ENCODE measurements around the gene TFEB. TPM values are rescaled to one million over a fixed set of nuclear protein-coding genes. Genes with fewer than 3 reads are reported as not detected.

The TFEB gene
- total and polyA plus RNA-seq, 4 experiments from 2014 or later: 8.2 to 17.6 (median 13.9) TPM

- peak overlapping the region in 3 of 7 donors; percentile 44 to 81 (median 61) for H3K27ac Mint-ChIP-seq
- Histone ChIP-seq H3K4me3 (ENCODE audit: low read length in 2 of 2) (no peak overlapping the region), H3K4me1 (ENCODE audit: insufficient read depth, low read length) (no peaks in the 10 kb centered on the region), H3K27me3 (ENCODE audit: insufficient read depth, low read length) (no peaks in the 10 kb centered on the region), H3K27ac (ENCODE audit: low read depth, low read length) (no peak overlapping the region), H3K9me3 (ENCODE audit: control insufficient read depth in 1 of 2, low read length in 2 of 2) (no peaks in the 10 kb centered on the region), H3K36me3 (ENCODE audit: insufficient read depth, low read length) (no peaks in the 10 kb centered on the region)
- intact Hi-C loops (cut with micrococcal nuclease): no loop called here
- peaks cover 9 to 25% of the 10 kb centered on the region in 2 donors for H3K36me3 Mint-ChIP-seq
- CTCF ChIA-PET (ENCODE audit: partially characterized antibody): interaction anchor here (1.2 to 4.6 kb wide), 4 partner anchors 8 to 89 kb away, joined by 3 to 23 read pairs (median 4); no protein-coding TSS in a partner anchor
- POLR2A ChIA-PET (ENCODE audit: partially characterized antibody): no interaction called here
- H3K4me3 Mint-ChIP-seq: no peak overlapping the region
- no peak for DNase-seq
- peaks cover 0 to 4% (median under 1%) of the 10 kb centered on the region in 4 donors for H3K4me1 Mint-ChIP-seq
- H3K27me3 Mint-ChIP-seq: no peaks in the 10 kb centered on the region
- H3K9me3 Mint-ChIP-seq: no peaks in the 10 kb centered on the region
Measured at GRCh38 chr6:41692080-41692675, 43.2 kb downstream of the TFEB start.

GRCh38 chr6:41691426-41692079, 43.9 kb downstream of the TFEB start:
- ChIA-PET POLR2A (ENCODE audit: partially characterized antibody) (no interaction called here), CTCF (ENCODE audit: partially characterized antibody) (interaction anchor here (1.2 to 4.6 kb wide), 3 partner anchors 7 to 88 kb away, joined by 4 to 23 read pairs (median 4); no protein-coding TSS in a partner anchor)
- H3K36me3 ChIP-seq (ENCODE audit: insufficient read depth, low read length): no peaks in the 10 kb centered on the region
- DNase-seq: no peak
- no peaks in the 10 kb centered on the region for H3K9me3 Mint-ChIP-seq
- no peak overlapping the region for H3K27ac ChIP-seq (ENCODE audit: low read depth, low read length)
- no peaks in the 10 kb centered on the region for H3K4me1 ChIP-seq (ENCODE audit: insufficient read depth, low read length)
- no peak overlapping the region for H3K4me3 ChIP-seq (ENCODE audit: low read length in 2 of 2)
- no peaks in the 10 kb centered on the region for H3K27me3 Mint-ChIP-seq
- no peak overlapping the region for H3K4me3 Mint-ChIP-seq
- intact Hi-C loops (cut with micrococcal nuclease): no loop called here
- peak overlapping the region in 4 of 7 donors; percentile 13 to 44 (median 34) for H3K27ac Mint-ChIP-seq
- H3K4me1 Mint-ChIP-seq: peaks cover 0 to 4% (median under 1%) of the 10 kb centered on the region in 4 donors
- peaks cover 12 to 29% of the 10 kb centered on the region in 2 donors for H3K36me3 Mint-ChIP-seq
- H3K27me3 ChIP-seq (ENCODE audit: insufficient read depth, low read length): no peaks in the 10 kb centered on the region
- H3K9me3 ChIP-seq (ENCODE audit: control insufficient read depth in 1 of 2, low read length in 2 of 2): no peaks in the 10 kb centered on the region

- DNase-seq: no peak
- CTCF ChIA-PET (ENCODE audit: partially characterized antibody): interaction anchor here (1.3 to 2.0 kb wide), 2 partner anchors 9 to 11 kb away, joined by 3 to 4 read pairs; no protein-coding TSS in a partner anchor
Measured at GRCh38 chr6:41690541-41691330, 44.7 kb downstream of the TFEB start.

GRCh38 chr6:41689171-41690008, 46.0 kb downstream of the TFEB start:
- Mint-ChIP-seq H3K36me3 (peaks cover 12 to 32% of the 10 kb centered on the region in 2 donors), H3K4me1 (peaks cover 0 to 4% (median under 1%) of the 10 kb centered on the region in 4 donors), H3K27me3 (no peaks in the 10 kb centered on the region), H3K4me3 (no peak overlapping the region), H3K27ac (peak overlapping the region in 3 of 7 donors; percentile 5 to 60 (median 15)), H3K9me3 (no peaks in the 10 kb centered on the region)
- no peak overlapping the region for H3K4me3 ChIP-seq (ENCODE audit: low read length in 2 of 2)
- CTCF ChIA-PET (ENCODE audit: partially characterized antibody): interaction anchor here (0.6 to 1.3 kb wide), 3 partner anchors 10 to 430 kb away, joined by 3 to 4 read pairs (median 3); no protein-coding TSS in a partner anchor
- POLR2A ChIA-PET (ENCODE audit: partially characterized antibody): no interaction called here
- H3K36me3 ChIP-seq (ENCODE audit: insufficient read depth, low read length): no peaks in the 10 kb centered on the region
- H3K27ac ChIP-seq (ENCODE audit: low read depth, low read length): no peak overlapping the region
- DNase-seq: no peak
- no peaks in the 10 kb centered on the region for H3K9me3 ChIP-seq (ENCODE audit: control insufficient read depth in 1 of 2, low read length in 2 of 2)
- no peaks in the 10 kb centered on the region for H3K27me3 ChIP-seq (ENCODE audit: insufficient read depth, low read length)
- intact Hi-C loops (cut with micrococcal nuclease): no loop called here
- H3K4me1 ChIP-seq (ENCODE audit: insufficient read depth, low read length): no peaks in the 10 kb centered on the region

More at GRCh38 chr6:41690541-41691330, 44.7 kb downstream of the TFEB start:
- H3K9me3 Mint-ChIP-seq: no peaks in the 10 kb centered on the region
- peak overlapping the region in 1 of 7 donors; percentile 13 for H3K27ac Mint-ChIP-seq
- H3K36me3 Mint-ChIP-seq: peaks cover 12 to 29% of the 10 kb centered on the region in 2 donors
- no peaks in the 10 kb centered on the region for H3K36me3 ChIP-seq (ENCODE audit: insufficient read depth, low read length)
- no peaks in the 10 kb centered on the region for H3K9me3 ChIP-seq (ENCODE audit: control insufficient read depth in 1 of 2, low read length in 2 of 2)
- POLR2A ChIA-PET (ENCODE audit: partially characterized antibody): no interaction called here
- H3K4me1 ChIP-seq (ENCODE audit: insufficient read depth, low read length): no peaks in the 10 kb centered on the region
- H3K4me3 Mint-ChIP-seq: no peak overlapping the region
- peaks cover 0 to 4% (median under 1%) of the 10 kb centered on the region in 4 donors for H3K4me1 Mint-ChIP-seq
- intact Hi-C loops (cut with micrococcal nuclease): no loop called here
- no peaks in the 10 kb centered on the region for H3K27me3 ChIP-seq (ENCODE audit: insufficient read depth, low read length)
- H3K4me3 ChIP-seq (ENCODE audit: low read length in 2 of 2): no peak overlapping the region
- H3K27me3 Mint-ChIP-seq: no peaks in the 10 kb centered on the region
- no peak overlapping the region for H3K27ac ChIP-seq (ENCODE audit: low read depth, low read length)

GRCh38 chr6:41688256-41688965, 47.0 kb downstream of the TFEB start:
- Histone ChIP-seq H3K27me3 (ENCODE audit: insufficient read depth, low read length) (no peaks in the 10 kb centered on the region), H3K4me3 (ENCODE audit: low read length in 2 of 2) (no peak overlapping the region), H3K9me3 (ENCODE audit: control insufficient read depth in 1 of 2, low read length in 2 of 2) (no peaks in the 10 kb centered on the region), H3K4me1 (ENCODE audit: insufficient read depth, low read length) (no peaks in the 10 kb centered on the region), H3K27ac (ENCODE audit: low read depth, low read length) (no peak overlapping the region), H3K36me3 (ENCODE audit: insufficient read depth, low read length) (no peaks in the 10 kb centered on the region)
- peaks cover 3 to 9% (median 5%) of the 10 kb centered on the region in 4 donors for H3K4me1 Mint-ChIP-seq
- no peak overlapping the region for H3K4me3 Mint-ChIP-seq
- H3K9me3 Mint-ChIP-seq: no peaks in the 10 kb centered on the region
- H3K36me3 Mint-ChIP-seq: peaks cover 12 to 32% of the 10 kb centered on the region in 2 donors
- no peak for DNase-seq
- intact Hi-C loops (cut with micrococcal nuclease): no loop called here
- ChIA-PET POLR2A (ENCODE audit: partially characterized antibody) (interaction anchor here (0.8 kb wide), 1 partner anchor 45 kb away, joined by 3 read pairs; no protein-coding TSS in a partner anchor), CTCF (ENCODE audit: partially characterized antibody) (interaction anchor here (0.5 to 0.8 kb wide), 5 partner anchors 77 to 1656 kb away, joined by 3 to 4 read pairs (median 3); no protein-coding TSS in a partner anchor)
- H3K27me3 Mint-ChIP-seq: no peaks in the 10 kb centered on the region
- peak overlapping the region in 4 of 7 donors; percentile 62 to 86 (median 72) for H3K27ac Mint-ChIP-seq

- intact Hi-C loops (cut with micrococcal nuclease): no loop called here
- H3K27ac ChIP-seq (ENCODE audit: low read depth, low read length): no peak overlapping the region
- H3K9me3 ChIP-seq (ENCODE audit: control insufficient read depth in 1 of 2, low read length in 2 of 2): no peaks in the 10 kb centered on the region
- Mint-ChIP-seq H3K4me3 (no peak overlapping the region), H3K9me3 (no peaks in the 10 kb centered on the region), H3K36me3 (peaks cover 12 to 32% of the 10 kb centered on the region in 2 donors), H3K27me3 (no peaks in the 10 kb centered on the region), H3K4me1 (peaks cover 3 to 16% (median 6%) of the 10 kb centered on the region in 4 donors), H3K27ac (peak overlapping the region in 4 of 7 donors; percentile 9 to 62 (median 30))
- no peak overlapping the region for H3K4me3 ChIP-seq (ENCODE audit: low read length in 2 of 2)
- H3K4me1 ChIP-seq (ENCODE audit: insufficient read depth, low read length): no peaks in the 10 kb centered on the region
- H3K36me3 ChIP-seq (ENCODE audit: insufficient read depth, low read length): no peaks in the 10 kb centered on the region
- H3K27me3 ChIP-seq (ENCODE audit: insufficient read depth, low read length): no peaks in the 10 kb centered on the region
- POLR2A ChIA-PET (ENCODE audit: partially characterized antibody): interaction anchor here (0.8 kb wide), 1 partner anchor 46 kb away, joined by 3 read pairs; no protein-coding TSS in a partner anchor
- CTCF ChIA-PET (ENCODE audit: partially characterized antibody): interaction anchor here (0.7 to 1.0 kb wide), 2 partner anchors 85 kb away, joined by 3 read pairs; no protein-coding TSS in a partner anchor
- no peak for DNase-seq
Measured at GRCh38 chr6:41687501-41688175, 47.8 kb downstream of the TFEB start.
